GM12878 (cell line): Measurements from ENCODE around the gene CRTC3. TPM values are rescaled to one million over a fixed set of nuclear protein-coding genes. Genes with fewer than 3 reads are reported as not detected.

Experiments used
- ATAC-seq: fragments of 200-7000 bp; cut with Tn5 transposase; 3 replicates; pipeline ENCODE4 v1.9.1; 2020; ENCODE audit warnings: mild to moderate bottlenecking, moderate library complexity
- BruUV-seq: library from RNA; stranded (reverse); fragments of 400-500 nt; replicated peaks from 2 replicates; lab custom pipeline; 2021; lab: Mats Ljungman, UMichigan
- CTCF ChIA-PET: fragments of 300-600 bp; sonication (Branson Sonifier 250); formaldehyde crosslinking; extraction: SDS; loops from one replicate; lab custom pipeline; 2021; ENCODE audit warnings: inconsistent platforms; lab: Yijun Ruan, JAX
- POLR2A ChIA-PET: fragments of 350-600 bp; formaldehyde crosslinking; extraction: SDS; loops from one replicate; lab custom pipeline; 2021; ENCODE audit warnings: inconsistent platforms; lab: Charles Lee
- RAD21 ChIA-PET: fragments of 300-600 bp; sonication (Branson Sonifier 250); formaldehyde crosslinking; loops from one replicate; lab custom pipeline; 2023; ENCODE audit warnings: antibody characterized with exemption; ENCODE audit not compliant: unreplicated experiment; lab: Charles Lee
- SMC1A ChIA-PET: fragments of 300-600 bp; sonication (Branson Sonifier 250); formaldehyde crosslinking; loops from one replicate; lab custom pipeline; 2023; ENCODE audit not compliant: unreplicated experiment, uncharacterized antibody; lab: Charles Lee
- DNase-seq: peaks from one replicate; pipeline ENCODE4 v3.0.0-alpha.2; 2011; ENCODE audit warnings: low read depth, low spot score
- FAIRE-seq: peaks from 3 replicates; lab custom pipeline; 2011; peaks lifted over from hg19 to GRCh38; lab: Jason Lieb, UNC
- H2AFZ ChIP-seq: 2 replicates; pipeline ENCODE4 v1.6.0; 2011; ENCODE audit warnings: low read depth, low read length, control low read depth; ENCODE audit not compliant: control insufficient read depth
- H3K27ac ChIP-seq: 2 replicates; pipeline ENCODE4 v1.5.1; 2011; ENCODE audit warnings: control low read depth; ENCODE audit not compliant: control insufficient read depth, insufficient read depth
- H3K27me3 ChIP-seq, 2 experiments: replicated peaks in 1 of 2; 2 replicates each; pipeline versions ENCODE4 v1.6.0 to v1.6.1; 2011; ENCODE audit warnings: low read length in 1 of 2; ENCODE audit not compliant: control insufficient read depth in 2 of 2, insufficient read depth in 2 of 2
- H3K36me3 ChIP-seq, 2 experiments: 2 replicates each; pipeline ENCODE4 v1.5.1; 2011; ENCODE audit warnings: low read length in 1 of 2; ENCODE audit not compliant: control insufficient read depth in 2 of 2, insufficient read depth in 2 of 2
- H3K4me1 ChIP-seq: 2 replicates; pipeline ENCODE4 v1.6.1; 2011; ENCODE audit warnings: mild to moderate bottlenecking, low read length, moderate library complexity, mixed read lengths; ENCODE audit not compliant: control insufficient read depth, insufficient read depth
- H3K4me2 ChIP-seq: 2 replicates; pipeline ENCODE4 v1.6.0; 2011; ENCODE audit warnings: control low read depth; ENCODE audit not compliant: control insufficient read depth, insufficient read depth
- H3K4me3 ChIP-seq: fragments of 200-600 bp; sonication (generic); 2 replicates; pipeline ENCODE4 v1.5.1; 2016
- H3K79me2 ChIP-seq: 2 replicates; pipeline ENCODE4 v1.6.0; 2011; ENCODE audit warnings: low read length; ENCODE audit not compliant: control insufficient read depth, insufficient read depth
- H3K9ac ChIP-seq: 2 replicates; pipeline ENCODE4 v1.8.0; 2011; ENCODE audit warnings: low read length, control low read depth, mixed read lengths; ENCODE audit not compliant: control insufficient read depth, insufficient read depth
- H3K9me3 ChIP-seq: replicated peaks from 3 replicates; pipeline ENCODE4 v1.5.1; 2011; ENCODE audit warnings: mild to moderate bottlenecking, low read length; ENCODE audit not compliant: control insufficient read depth, insufficient read depth
- H4K20me1 ChIP-seq: 2 replicates; pipeline ENCODE4 v1.6.0; 2011; ENCODE audit not compliant: control insufficient read depth, insufficient read depth
- CTCF ChIP-seq, 3 experiments: IDR thresholded peaks in 2 of 3; conservative IDR thresholded peaks in 1 of 3; 2 replicates each; pipeline ENCODE4 v1.5.1; 2011; ENCODE audit warnings: low read depth in 3 of 3, low read length in 3 of 3, mild to moderate bottlenecking in 3 of 3, control low read depth in 2 of 3, moderate library complexity in 2 of 3, inconsistent platforms in 1 of 3, mixed read lengths in 1 of 3; ENCODE audit not compliant: control insufficient read depth in 2 of 3, insufficient read depth in 1 of 3; ENCODE audit errors: extremely low read depth in 1 of 3
- NBN ChIP-seq: fragments of 450-650 bp; IDR thresholded peaks from 2 replicates; pipeline ENCODE4 v1.6.1; 2016
- USF2 ChIP-seq: IDR thresholded peaks from 2 replicates; pipeline ENCODE4 v1.6.1; 2011; ENCODE audit warnings: low read depth, low read length, improper control_type of control experiment, borderline replicate concordance
- WGBS: methylation state at CpG from one replicate; pipeline ENCODE4 v1.1.6; 2016; ENCODE audit warnings: low lambda C conversion rate; ENCODE audit not compliant: insufficient replicate concordance, insufficient coverage; ENCODE audit errors: missing lambda C conversion rate; 5-methylcytosine and 5-hydroxymethylcytosine counted together
- in situ Hi-C: fragments of 300-500 bp; cut with MboI; formaldehyde crosslinking; loops from 9 replicates; pipeline ENCODE4 v1.14.3; 2018; ENCODE audit warnings: mixed read lengths
- intact Hi-C: fragments of 100-400 bp; cut with micrococcal nuclease; formaldehyde crosslinking; loops from one replicate; pipeline ENCODE4 v1.14.2; 2022; ENCODE audit not compliant: unreplicated experiment
- polyA plus RNA-seq, 11 experiments: library from polyadenylated mRNA; depleted of rRNA in 4 of 11; unstranded in 6 of 11; stranded (reverse) in 5 of 11; fragments of >200 nt; fragmentation: Nextera tagmentation in 4 of 11; fragmentation: Illumina TruSeq in 1 of 11; extraction: Ambion mirVana in 4 of 11; extraction: Trizol in 1 of 11; gene quantifications; 1 replicate in 1 of 11; 2 replicates in 10 of 11; pipeline versions ENCODE4 v1.2.1 to v1.2.3, GENCODE V29; 2011 to 2016; ENCODE audit warnings: inconsistent platforms in 2 of 11, missing spikeins in 2 of 11, low read depth in 1 of 11
- total RNA-seq, 4 experiments: library from RNA; depleted of rRNA in 3 of 4; stranded (reverse); fragments of >200 nt in 3 of 4; fragmentation: Illumina TruSeq in 1 of 4; extraction: Trizol in 1 of 4; gene quantifications; 2 replicates each; pipeline versions ENCODE4 v1.2.1 to v1.2.3, GENCODE V29; 2013 to 2021
- TF ChIP-seq, protein P1 (sequence below): fragments of 450-650 bp; IDR thresholded peaks from 2 replicates; pipeline ENCODE4 v1.6.1; 2016; ENCODE audit warnings: mild to moderate bottlenecking

Gene CRTC3
- total and polyA plus RNA-seq, 10 of the 15 experiments (the other 5 are each of a cell fraction or from before 2014, with no cell fraction given) = 3.5 to 36.9 (median 18.9) TPM

DNA sequence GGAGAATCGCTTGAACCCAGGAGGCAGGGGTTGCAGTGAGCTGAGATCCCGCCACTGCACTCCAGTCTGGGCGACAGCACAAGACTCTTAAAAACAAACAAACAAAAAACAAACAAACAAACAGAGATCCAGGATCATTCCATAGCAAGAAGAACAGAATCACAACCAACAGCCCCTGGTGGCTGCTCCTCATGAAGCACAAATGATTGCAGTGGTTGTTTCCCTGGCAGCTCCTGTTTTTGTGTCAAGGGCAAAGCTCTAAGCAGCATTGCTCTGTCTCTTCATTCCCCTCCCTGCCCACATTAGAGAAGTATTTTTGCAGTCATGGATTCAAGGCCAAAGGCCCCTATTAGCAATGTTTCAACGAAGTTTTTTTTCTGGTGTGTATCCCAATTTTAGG, 161.6 kb downstream of the CRTC3 start:
- Histone ChIP-seq H3K9ac (peak overlapping the region; percentile 70), H2AFZ (no peak overlapping the region), H3K4me1 (peaks cover 43% of the 10 kb centered on the region), H3K4me3 (no peak overlapping the region), H3K27me3 (no peaks in the 10 kb centered on the region), H3K4me2 (0 out of 2 replicates have a peak overlapping the region, but pooled peaks have one; percentile 50), H3K79me2 (no peaks in the 10 kb centered on the region), H3K27ac (peak overlapping the region; percentile 99)
- in situ Hi-C loops = loop anchor here (5.0 kb wide), 1 partner anchor 34 kb away; no protein-coding TSS in a partner anchor
- CTCF ChIA-PET = interaction anchor here (0.7 to 8.6 kb wide), 7 partner anchors 25 to 240 kb away, joined by 3 to 112 read pairs (median 13); partner anchors contain the start of gene HDDC3
- SMC1A ChIA-PET = interaction anchor here (0.7 to 3.3 kb wide), 11 partner anchors 14 to 243 kb away, joined by 3 to 39 read pairs (median 5); partner anchors contain the start of gene UNC45A
- ATAC-seq (no peak), FAIRE-seq (no peak)
- intact Hi-C loops = loop anchor here (5.0 to 10.0 kb wide), 3 partner anchors 94 to 367 kb away; partner anchors contain the start of gene CRTC3
- 81% methylated on average over 4 of the region's 4 CpGs for WGBS
- TF ChIP-seq, protein P1, sequence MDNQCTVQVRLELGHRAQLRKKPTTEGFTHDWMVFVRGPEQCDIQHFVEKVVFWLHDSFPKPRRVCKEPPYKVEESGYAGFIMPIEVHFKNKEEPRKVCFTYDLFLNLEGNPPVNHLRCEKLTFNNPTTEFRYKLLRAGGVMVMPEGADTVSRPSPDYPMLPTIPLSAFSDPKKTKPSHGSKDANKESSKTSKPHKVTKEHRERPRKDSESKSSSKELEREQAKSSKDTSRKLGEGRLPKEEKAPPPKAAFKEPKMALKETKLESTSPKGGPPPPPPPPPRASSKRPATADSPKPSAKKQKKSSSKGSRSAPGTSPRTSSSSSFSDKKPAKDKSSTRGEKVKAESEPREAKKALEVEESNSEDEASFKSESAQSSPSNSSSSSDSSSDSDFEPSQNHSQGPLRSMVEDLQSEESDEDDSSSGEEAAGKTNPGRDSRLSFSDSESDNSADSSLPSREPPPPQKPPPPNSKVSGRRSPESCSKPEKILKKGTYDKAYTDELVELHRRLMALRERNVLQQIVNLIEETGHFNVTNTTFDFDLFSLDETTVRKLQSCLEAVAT = 0 out of 2 replicates have a peak, but pooled peaks have one; percentile 19
- TF ChIP-seq NBN (no peak), USF2 (no peak), CTCF (IDR thresholded peaks at IDR 0.05 in 2 of 3, conservative IDR thresholded peaks at IDR 0.05 in 1 of 3; ENCODE audit: control insufficient read depth in 2 of 3, extremely low read depth in 1 of 3, insufficient read depth in 1 of 3, low read depth in 3 of 3, low read length in 3 of 3) (peak in 2 of 3 experiments; percentile 15 to 18; a peak in 1 of 6 replicates)
- TF ChIP-seq, all 136 proteins: peak for 2
- no peak for DNase-seq
- Histone ChIP-seq H4K20me1 (no peaks in the 10 kb centered on the region), H3K36me3 (no peaks in the 10 kb centered on the region), H3K9me3 (no peaks in the 10 kb centered on the region; the same call in 2 of the 3 replicates)
- ChIA-PET RAD21 (interaction anchor here (1.0 to 4.5 kb wide), 9 partner anchors 25 to 372 kb away, joined by 3 to 48 read pairs (median 5); no protein-coding TSS in a partner anchor), POLR2A (interaction anchor here (1.0 to 5.2 kb wide), 5 partner anchors 18 to 43 kb away, joined by 3 to 23 read pairs (median 6); no protein-coding TSS in a partner anchor)
- no TSS peak for BruUV-seq
